ENCODE measurements around the gene PCNT. TPM values are rescaled to one million over a fixed set of nuclear protein-coding genes. Genes with fewer than 3 reads are reported as not detected.

PCNT gene
- total and polyA plus RNA-seq, 2 of the 4 experiments (the other 2 are of a cell fraction), result 10.0 to 19.4 TPM

GRCh38 chr21:46356494-46357334 is 32.8 kb downstream of the PCNT start:
- no peak overlapping the region for H2BK5ac ChIP-seq (ENCODE audit: low read depth, low read length, poor library complexity, severe bottlenecking)
- dilution Hi-C loops (cut with HindIII; ENCODE audit: low sequenced_read_pairs, unreplicated experiment), result no loop called here
- intact Hi-C loops (cut with micrococcal nuclease), result no loop called here
- no peaks in the 10 kb centered on the region; the same call in 1 of the 2 replicates for H3K9me1 ChIP-seq (ENCODE audit: insufficient read depth, low read length)
- in situ Hi-C loops (cut with MboI; ENCODE audit: low sequenced_read_pairs), result no loop called here
- no peak overlapping the region for H2AK9ac ChIP-seq (replicated peaks; ENCODE audit: low read depth, low read length, poor library complexity)
- H2BK120ac ChIP-seq (ENCODE audit: low read depth, low read length), result no peak overlapping the region
- no peaks in the 10 kb centered on the region for H3K9me3 ChIP-seq (ENCODE audit: control insufficient read depth, insufficient read depth, low read length)
- no peak overlapping the region for H3K56ac ChIP-seq (ENCODE audit: extremely low read depth, insufficient read depth, low read length)
- H2AFZ ChIP-seq (replicated peaks; ENCODE audit: low read length, poor library complexity), result no peak overlapping the region
- H3K23ac ChIP-seq (ENCODE audit: low read depth, low read length), result no peak overlapping the region
- H4K8ac ChIP-seq (ENCODE audit: low read depth in 2 of 2, low read length in 2 of 2), result no peak overlapping the region
- H3K79me1 ChIP-seq (ENCODE audit: low read depth in 1 of 2, low read length in 2 of 2), result peaks cover 0 to 5% of the 10 kb centered on the region in 2 experiments; a peak in 2 of 4 replicates
- no peak overlapping the region for H3K18ac ChIP-seq (ENCODE audit: low read depth, low read length)
- H3K36me3 ChIP-seq (ENCODE audit: control insufficient read depth, insufficient read depth, low read length), result peaks cover 67% of the 10 kb centered on the region
- H3K4ac ChIP-seq (ENCODE audit: low read depth, low read length), result no peak overlapping the region
- 93% methylated on average over 13 of the region's 23 CpGs; no CpG with 5 or more reads in 1 of the 2 experiments for WGBS, 2 experiments (ENCODE audit: extremely low coverage in 2 of 2, insufficient read length in 1 of 2)
- no peaks in the 10 kb centered on the region for H3K27me3 ChIP-seq (ENCODE audit: control insufficient read depth, insufficient read depth, low read length)
- ChIA-PET CTCF (no interaction called here), POLR2A (ENCODE audit: unreplicated experiment) (no interaction called here)
- no peaks in the 10 kb centered on the region; the same call in 1 of the 2 replicates for H4K20me1 ChIP-seq (ENCODE audit: insufficient read depth, low read length)
- no peak overlapping the region for H2BK20ac ChIP-seq (ENCODE audit: low read depth, low read length)
- no peak overlapping the region for H2BK15ac ChIP-seq (ENCODE audit: low read depth, low read length)
- H3K27ac ChIP-seq (ENCODE audit: insufficient read depth, low read length), result no peak overlapping the region
- ATAC-seq (ENCODE audit: low read depth), result no peak
- no peak for DNase-seq
- H4K5ac ChIP-seq (ENCODE audit: low read depth, low read length), result no peak overlapping the region
- H4K91ac ChIP-seq (ENCODE audit: insufficient read depth, low read depth, low read length), result no peak overlapping the region
- no peaks in the 10 kb centered on the region for H3K4me1 ChIP-seq (ENCODE audit: control insufficient read depth, insufficient read depth, low read length)
- H3K14ac ChIP-seq (replicated peaks; ENCODE audit: low read depth, low read length), result no peak overlapping the region
- H3K9ac ChIP-seq (ENCODE audit: low read depth, low read length), result no peak overlapping the region
- BruUV-seq (replicated peaks), result no TSS peak
- H2AK5ac ChIP-seq (ENCODE audit: low read depth, low read length), result no peak overlapping the region
- no peak overlapping the region for H3K4me3 ChIP-seq (ENCODE audit: insufficient read depth, low read depth, low read length)
- no peak overlapping the region for H3K4me2 ChIP-seq (ENCODE audit: low read depth, low read length)
- no peak for TF ChIP-seq SMC3 (IDR thresholded peaks at IDR 0.05; ENCODE audit: low read depth, low read length)
- no peak for TF ChIP-seq ELK1 (IDR thresholded peaks at IDR 0.05; ENCODE audit: borderline replicate concordance, low read depth, low read length)
- no peak for TF ChIP-seq BHLHE40 (IDR thresholded peaks at IDR 0.05; ENCODE audit: low read depth, low read length)
- no peak for TF ChIP-seq RCOR1 (IDR thresholded peaks at IDR 0.05; ENCODE audit: insufficient replicate concordance, low read length)
- no peak for TF ChIP-seq CHD1 (IDR thresholded peaks at IDR 0.05; ENCODE audit: low read depth, low read length)
- no peak for TF ChIP-seq MXI1 (IDR thresholded peaks at IDR 0.05; ENCODE audit: borderline replicate concordance, low read depth, low read length)
- TF ChIP-seq CEBPB (IDR thresholded peaks at IDR 0.05; ENCODE audit: low read depth, low read length), result no peak
- TF ChIP-seq RFX5 (IDR thresholded peaks at IDR 0.05; ENCODE audit: low read depth, low read length), result no peak
- no peak for TF ChIP-seq FOS (IDR thresholded peaks at IDR 0.05; ENCODE audit: low read depth, low read length)
- no peak for TF ChIP-seq NFE2L2 (IDR thresholded peaks at IDR 0.05; ENCODE audit: low read depth, low read length)
- no peak for TF ChIP-seq USF2 (IDR thresholded peaks at IDR 0.05; ENCODE audit: low read depth, low read length)
- no peak for TF ChIP-seq CTCF (conservative IDR thresholded peaks at IDR 0.05; ENCODE audit: low read depth, low read length)
- no peak for TF ChIP-seq POLR2A (IDR thresholded peaks at IDR 0.05; ENCODE audit: low read depth, low read length)
- no peak for TF ChIP-seq RAD21 (IDR thresholded peaks at IDR 0.05; ENCODE audit: low read length)
- TF ChIP-seq MAZ (IDR thresholded peaks at IDR 0.05; ENCODE audit: borderline replicate concordance, low read depth, low read length), result no peak
